Spinal cord (tissue), 10 donors: ENCODE data around the gene CSNK1G1. TPM values are rescaled to one million over a fixed set of nuclear protein-coding genes. Genes with fewer than 3 reads are reported as not detected.

ENCODE experiments used
- DNase-seq, 6 donors: peaks; one replicate each; pipeline versions ENCODE4 v3.0.0 to v3.0.0-alpha.2; 2013 to 2015; ENCODE audit warnings: low spot score in 6 of 6, low read depth in 4 of 6
- H3K27ac ChIP-seq: one replicate; pipeline ENCODE4 v1.5.1; 2013; ENCODE audit warnings: low read depth, low read length, control low read depth
- H3K27me3 ChIP-seq: one replicate; pipeline ENCODE4 v1.6.1; 2013; ENCODE audit warnings: low read length; ENCODE audit not compliant: control insufficient read depth, insufficient read depth
- H3K36me3 ChIP-seq: one replicate; pipeline ENCODE4 v1.6.1; 2013; ENCODE audit warnings: low read length; ENCODE audit not compliant: control insufficient read depth, insufficient read depth
- H3K4me1 ChIP-seq: one replicate; pipeline ENCODE4 v1.6.1; 2013; ENCODE audit warnings: low read length; ENCODE audit not compliant: control insufficient read depth, insufficient read depth
- H3K4me3 ChIP-seq: one replicate; pipeline ENCODE4 v1.5.1; 2013; ENCODE audit warnings: low read depth, low read length, control low read depth
- H3K9me3 ChIP-seq: one replicate; pipeline ENCODE4 v1.6.1; 2013; ENCODE audit warnings: low read length; ENCODE audit not compliant: control insufficient read depth, insufficient read depth
- WGBS: methylation state at CpG from one replicate; pipeline ENCODE4 v1.1.5; 2013; ENCODE audit warnings: missing lambda C conversion rate; ENCODE audit not compliant: insufficient coverage; 5-methylcytosine and 5-hydroxymethylcytosine counted together
- polyA plus RNA-seq, 2 donors: library from polyadenylated mRNA; unstranded; fragments of 120-200 nt; gene quantifications; one replicate each; pipeline ENCODE4 v1.2.1, GENCODE V29; 2013; ENCODE audit not compliant: insufficient read length in 2 of 2
- total RNA-seq, 2 donors: library from RNA; depleted of rRNA in 1 of 2; stranded (reverse); fragments of 120-200 nt in 1 of 2; fragments of >200 nt in 1 of 2; gene quantifications; one replicate each; pipeline versions ENCODE4 v1.2.3 to v1.2.4, GENCODE V29; 2013 to 2014
- donor health status: healthy.

CSNK1G1 gene
- total and polyA plus RNA-seq, 4 donors = 12.4 to 33.1 (median 19.4) TPM

DNA sequence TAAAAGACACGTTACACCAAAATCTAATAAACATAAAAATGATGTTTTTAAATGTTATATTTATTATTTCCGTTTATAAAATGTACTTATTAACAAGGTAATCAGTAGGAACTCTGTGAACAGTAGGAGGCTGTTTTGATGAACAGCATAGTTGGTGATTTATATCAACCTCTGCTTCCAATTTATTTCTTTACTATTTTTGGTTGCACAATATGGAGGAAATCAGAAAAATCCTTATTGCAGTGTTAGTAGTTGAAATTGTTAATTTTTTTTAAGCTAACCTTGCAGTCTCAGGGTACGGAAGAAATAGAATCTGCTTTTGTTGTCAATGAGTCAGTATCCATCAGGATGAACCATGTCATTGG, 209.5 kb downstream of the CSNK1G1 start:
- Histone ChIP-seq H3K9me3 (no peaks in the 10 kb centered on the region), H3K27me3 (no peaks in the 10 kb centered on the region), H3K27ac (peak overlapping the region; percentile 73), H3K36me3 (peaks cover 43% of the 10 kb centered on the region), H3K4me1 (peaks cover 43% of the 10 kb centered on the region), H3K4me3 (no peak overlapping the region)
- WGBS = 40% methylated on average over 1 of the region's 3 CpGs
- DNase-seq = no peak

DNA sequence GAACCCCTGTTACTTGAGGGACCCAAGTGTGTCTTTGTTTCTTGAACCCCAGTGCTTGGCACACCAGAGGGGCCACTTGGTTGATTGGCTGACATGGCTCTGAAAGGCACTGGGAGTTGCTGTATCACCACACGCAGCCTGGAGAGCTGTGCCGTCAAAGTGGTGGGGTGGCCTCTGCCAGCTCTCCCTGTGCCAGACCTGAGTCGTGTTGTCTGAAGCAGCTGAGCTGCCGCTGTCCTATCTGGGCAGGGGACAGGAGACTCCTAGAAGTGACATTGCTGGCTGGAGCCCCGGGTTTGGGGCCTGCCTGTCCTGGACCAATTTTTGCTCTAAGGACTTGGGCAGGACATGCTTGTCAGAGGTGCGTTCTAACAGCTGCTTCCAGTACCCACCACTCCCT, 209.9 kb downstream of the CSNK1G1 start:
- peaks cover 46% of the 10 kb centered on the region for H3K36me3 ChIP-seq
- no peak overlapping the region for H3K27ac ChIP-seq
- DNase-seq = no peak
- 83% methylated on average over 6 of the region's 6 CpGs for WGBS
- no peaks in the 10 kb centered on the region for H3K27me3 ChIP-seq
- H3K9me3 ChIP-seq = no peaks in the 10 kb centered on the region
- no peak overlapping the region for H3K4me3 ChIP-seq
- H3K4me1 ChIP-seq = peaks cover 39% of the 10 kb centered on the region

DNA sequence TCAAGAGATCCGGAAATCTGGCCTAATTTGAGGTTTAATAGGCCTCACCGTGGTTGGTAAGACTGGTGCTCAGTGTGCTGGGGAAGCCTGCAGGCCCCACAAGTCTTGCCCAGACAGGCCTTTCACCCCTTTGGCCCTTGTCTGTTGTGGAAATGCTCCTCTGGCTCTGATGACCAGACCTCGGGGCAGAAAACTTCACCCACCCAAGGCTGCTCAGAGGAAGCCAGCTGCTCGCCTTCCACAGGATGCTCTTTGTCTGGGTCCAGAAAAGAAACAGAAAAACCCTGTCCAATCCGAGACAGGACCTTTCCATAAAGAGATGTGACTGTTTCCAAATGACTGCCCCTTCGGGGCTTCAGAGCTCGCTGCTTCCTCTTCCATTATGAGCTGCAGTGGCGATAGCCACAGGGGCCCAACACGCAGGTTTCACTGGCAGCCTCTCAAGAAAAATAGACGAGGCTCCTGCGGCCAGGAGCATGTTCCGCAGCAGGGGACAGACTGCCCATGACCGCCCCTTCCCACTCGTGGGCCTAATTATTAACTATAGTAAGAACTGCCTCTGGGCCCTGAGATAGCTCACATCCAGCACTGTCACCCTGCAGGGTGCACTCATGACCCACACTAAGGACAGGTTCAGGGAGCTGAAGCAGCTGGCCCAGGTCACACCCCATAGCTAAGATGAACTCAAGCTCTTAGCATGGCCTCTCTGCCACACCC, 211.2 kb downstream of the CSNK1G1 start:
- no peaks in the 10 kb centered on the region for H3K27me3 ChIP-seq
- H3K9me3 ChIP-seq = no peaks in the 10 kb centered on the region
- DNase-seq = peak in 2 of 6 donors; percentile 27 to 57
- H3K4me1 ChIP-seq = peaks cover 34% of the 10 kb centered on the region
- no peak overlapping the region for H3K4me3 ChIP-seq
- peaks cover 50% of the 10 kb centered on the region for H3K36me3 ChIP-seq
- H3K27ac ChIP-seq = peak overlapping the region; percentile 52
- 56% methylated on average over 13 of the region's 14 CpGs for WGBS

DNA sequence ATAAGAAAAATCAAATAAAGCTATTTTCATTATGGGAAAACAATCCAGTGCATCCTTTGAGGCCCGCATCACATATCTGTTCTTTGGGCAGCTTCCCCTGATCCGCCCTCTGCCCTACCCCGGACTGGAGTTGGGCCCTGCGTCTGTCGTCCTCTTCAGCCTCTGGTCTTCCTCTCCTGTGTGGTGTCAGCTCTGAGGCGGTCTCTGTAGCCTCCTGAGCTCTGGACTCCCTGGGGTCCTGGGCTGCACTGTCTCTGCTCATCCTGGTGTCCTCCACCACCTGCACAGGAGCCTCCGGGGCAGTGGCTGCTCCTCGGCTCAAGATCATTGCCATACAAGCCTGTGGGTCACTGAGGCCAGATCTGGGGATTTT, 211.8 kb downstream of the CSNK1G1 start:
- Histone ChIP-seq H3K4me1 (peaks cover 34% of the 10 kb centered on the region), H3K9me3 (no peaks in the 10 kb centered on the region), H3K27me3 (no peaks in the 10 kb centered on the region), H3K27ac (peak overlapping the region; percentile 52), H3K36me3 (peaks cover 50% of the 10 kb centered on the region), H3K4me3 (no peak overlapping the region)
- DNase-seq = no peak
- 84% methylated on average over 7 of the region's 8 CpGs for WGBS

DNA sequence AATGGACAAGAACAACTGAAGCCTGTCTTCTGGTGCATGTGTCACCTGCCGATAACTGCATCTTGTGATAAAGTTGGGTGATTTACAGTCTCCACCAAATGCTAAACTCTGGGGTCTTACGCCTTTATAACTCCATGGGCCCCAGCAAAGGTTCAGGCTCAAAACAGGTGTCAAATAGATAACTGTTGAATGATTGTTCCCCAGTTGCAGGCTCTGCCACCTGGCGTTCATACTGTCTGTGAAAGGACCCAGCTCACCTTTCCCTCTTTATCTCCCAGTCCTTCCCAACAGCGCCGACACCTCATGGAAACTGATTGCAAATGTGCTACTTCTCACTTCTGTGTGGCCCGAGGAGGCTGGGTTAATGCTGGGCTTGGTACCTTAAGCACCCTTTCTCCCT, 212.7 kb downstream of the CSNK1G1 start:
- WGBS = 94% methylated on average over 4 of the region's 6 CpGs
- DNase-seq = no peak
- Histone ChIP-seq H3K36me3 (peaks cover 56% of the 10 kb centered on the region), H3K27me3 (no peaks in the 10 kb centered on the region), H3K27ac (no peak overlapping the region), H3K4me1 (peaks cover 34% of the 10 kb centered on the region), H3K9me3 (no peaks in the 10 kb centered on the region), H3K4me3 (no peak overlapping the region)

DNA sequence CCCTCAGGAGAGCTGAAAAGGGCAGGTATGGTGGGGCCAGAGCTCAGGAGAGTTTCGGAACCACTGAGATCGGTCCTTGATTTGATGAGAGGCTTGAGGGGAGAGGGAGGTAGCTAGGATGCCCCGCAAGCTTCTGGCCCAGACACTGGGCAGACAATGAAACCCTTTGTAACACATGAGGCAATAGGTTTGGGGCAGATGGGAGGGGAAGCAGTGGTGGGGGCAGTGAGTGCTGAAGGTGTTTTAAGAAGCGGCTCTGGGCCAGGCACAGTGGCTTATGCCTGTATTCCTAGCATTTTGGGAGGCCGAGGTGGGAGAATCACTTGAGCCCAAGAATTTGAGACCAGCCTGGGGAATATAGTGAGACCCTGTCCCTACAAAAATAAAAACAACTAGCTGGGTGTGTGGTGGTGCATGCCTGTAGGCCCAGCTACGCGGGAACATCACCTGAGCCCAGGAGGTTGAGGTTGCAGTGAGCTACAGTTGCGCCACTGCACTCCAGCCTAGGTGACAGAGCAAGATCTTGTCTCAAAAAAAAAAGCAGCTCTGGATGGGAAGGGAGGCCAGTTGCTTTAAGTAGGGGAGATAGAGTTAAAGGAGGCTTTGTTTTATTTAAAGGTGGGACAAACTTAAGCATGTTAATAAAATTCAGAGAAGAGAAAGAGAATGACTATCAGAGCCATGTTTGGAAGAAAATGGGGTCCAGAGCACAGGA, 214.0 kb downstream of the CSNK1G1 start:
- H3K4me1 ChIP-seq = peaks cover 28% of the 10 kb centered on the region
- WGBS = 92% methylated on average over 7 of the region's 8 CpGs

DNA sequence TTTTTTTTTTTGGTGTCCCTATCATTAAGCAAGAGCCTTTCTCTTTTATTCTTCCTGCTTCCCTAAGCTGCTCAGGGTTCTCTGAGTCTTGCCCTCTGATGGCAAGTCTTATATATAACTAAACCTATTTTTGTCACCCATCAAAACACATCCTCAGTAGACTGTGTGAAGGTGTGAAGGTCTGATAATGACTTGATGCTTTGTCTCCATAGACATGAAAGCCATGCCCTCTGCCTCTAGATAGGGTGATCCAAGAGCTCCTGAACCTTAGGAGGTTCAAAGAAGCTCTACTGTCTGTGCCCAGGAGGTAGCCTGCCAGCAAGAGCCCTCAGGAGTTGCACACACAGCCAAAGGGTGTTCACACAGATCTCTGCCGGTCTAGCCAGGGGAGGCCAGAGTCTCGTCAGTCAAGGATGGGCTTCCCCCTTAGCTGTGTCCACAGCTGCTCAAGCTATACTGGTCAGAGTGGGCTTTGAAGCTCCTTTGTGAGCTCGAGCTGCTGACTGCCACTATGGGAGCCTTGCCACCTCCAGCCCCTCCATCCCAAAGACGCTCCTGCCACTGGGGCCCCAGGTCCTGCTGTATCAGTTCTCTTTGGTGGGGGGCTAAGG, 217.5 kb downstream of the CSNK1G1 start:
- peaks cover 13% of the 10 kb centered on the region for H3K4me1 ChIP-seq
- H3K27ac ChIP-seq = no peak overlapping the region
- H3K4me3 ChIP-seq = no peak overlapping the region
- no peaks in the 10 kb centered on the region for H3K27me3 ChIP-seq
- DNase-seq = no peak
- H3K36me3 ChIP-seq = peaks cover 72% of the 10 kb centered on the region
- 95% methylated on average over 3 of the region's 4 CpGs for WGBS
- no peaks in the 10 kb centered on the region for H3K9me3 ChIP-seq

More for the DNA sequence above, 214.0 kb downstream of the CSNK1G1 start:
- no peaks in the 10 kb centered on the region for H3K9me3 ChIP-seq
- no peaks in the 10 kb centered on the region for H3K27me3 ChIP-seq
- H3K4me3 ChIP-seq = no peak overlapping the region
- H3K36me3 ChIP-seq = peaks cover 61% of the 10 kb centered on the region
- no peak overlapping the region for H3K27ac ChIP-seq
- DNase-seq = no peak

DNA sequence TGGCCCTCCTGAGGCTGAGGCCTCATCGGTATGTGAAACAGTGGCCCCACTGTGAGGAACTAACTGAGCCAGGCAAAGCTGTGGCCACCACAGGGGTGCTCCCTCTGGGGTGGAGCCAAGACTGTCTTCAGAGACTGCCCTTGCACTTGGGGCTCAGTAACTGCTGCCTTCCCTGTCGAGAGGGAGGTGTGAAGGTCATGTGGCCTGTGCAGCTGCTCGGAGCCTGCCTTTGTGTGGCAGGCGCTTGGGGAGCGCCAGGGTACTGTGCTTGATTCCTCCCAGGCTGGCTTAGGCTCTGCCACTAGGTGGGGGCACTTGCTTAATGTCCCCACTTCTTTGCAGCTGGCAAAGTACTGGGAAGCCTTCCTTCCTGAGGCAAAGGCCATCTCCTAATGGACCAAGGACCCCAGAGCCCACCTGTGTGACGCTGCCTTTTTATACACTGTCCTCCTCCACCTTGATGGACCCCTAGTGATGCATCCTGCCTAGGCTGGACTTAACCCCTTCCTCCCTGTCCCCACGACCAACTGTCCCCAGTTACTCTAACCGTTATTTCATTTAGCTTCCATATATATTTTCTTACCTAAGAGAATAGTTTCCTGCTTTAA, 218.6 kb downstream of the CSNK1G1 start:
- peaks cover 76% of the 10 kb centered on the region for H3K36me3 ChIP-seq
- H3K27ac ChIP-seq = no peak overlapping the region
- H3K4me1 ChIP-seq = peaks cover 13% of the 10 kb centered on the region
- no peaks in the 10 kb centered on the region for H3K27me3 ChIP-seq
- no peak overlapping the region for H3K4me3 ChIP-seq
- H3K9me3 ChIP-seq = no peaks in the 10 kb centered on the region
- 55% methylated on average over 7 of the region's 8 CpGs for WGBS
- DNase-seq = no peak

DNA sequence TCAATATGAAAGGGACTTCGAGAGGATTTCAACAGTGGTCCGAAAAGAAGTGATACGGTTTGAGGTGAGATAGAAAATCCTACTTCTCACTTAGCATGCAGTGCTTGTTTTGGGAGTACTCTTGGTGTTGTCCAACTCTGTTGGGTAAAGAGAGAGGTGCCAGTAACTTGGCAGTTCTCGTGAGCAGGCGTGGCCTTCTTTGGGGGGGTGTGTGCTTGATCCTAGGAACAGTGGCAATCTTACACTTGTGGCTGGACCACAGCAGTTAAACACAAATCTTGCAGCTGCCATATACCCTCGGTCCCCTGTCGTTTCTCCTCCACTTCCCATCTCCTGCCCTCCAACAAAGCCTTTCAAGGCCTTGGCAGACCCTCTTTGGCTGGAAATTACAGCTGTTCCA, 219.6 kb downstream of the CSNK1G1 start:
- DNase-seq = no peak
- peaks cover 13% of the 10 kb centered on the region for H3K4me1 ChIP-seq
- H3K27me3 ChIP-seq = no peaks in the 10 kb centered on the region
- H3K9me3 ChIP-seq = no peaks in the 10 kb centered on the region
- 88% methylated on average over 3 of the region's 7 CpGs for WGBS
- H3K27ac ChIP-seq = no peak overlapping the region
- peaks cover 77% of the 10 kb centered on the region for H3K36me3 ChIP-seq
- no peak overlapping the region for H3K4me3 ChIP-seq
